ENCODE results near the gene USF3. TPM values are rescaled to one million over a fixed set of nuclear protein-coding genes. Genes with fewer than 3 reads are reported as not detected.

Gene USF3
- total RNA-seq, 1 experiment from 2014 or later, result 13.5 TPM

GRCh38 chr3:113676261-113676660, 20.2 kb downstream of the USF3 start:
- Histone ChIP-seq H4K20me1 (ENCODE audit: insufficient read depth) (no peaks in the 10 kb centered on the region), H3K27me3 (ENCODE audit: insufficient read depth, low read length) (no peaks in the 10 kb centered on the region), H3K79me2 (ENCODE audit: insufficient read depth, low read length) (no peaks in the 10 kb centered on the region), H3K4me3 (replicated peaks in 1 of 2; ENCODE audit: low read depth in 1 of 2, low read length in 2 of 2) (no peak overlapping the region), H3K9me3 (ENCODE audit: control insufficient read depth in 1 of 2, insufficient read depth in 1 of 2, low read depth in 1 of 2, low read length in 2 of 2) (no peaks in the 10 kb centered on the region), H3K27ac (ENCODE audit: low read depth, low read length) (no peak overlapping the region), H3K4me2 (ENCODE audit: low read length) (no peak overlapping the region), H3K36me3 (ENCODE audit: control insufficient read depth in 1 of 2, insufficient read depth in 2 of 2, low read length in 2 of 2) (no peaks in the 10 kb centered on the region), H3K9me2 (ENCODE audit: insufficient read depth) (no peaks in the 10 kb centered on the region), H3K4me1 (ENCODE audit: control insufficient read depth in 1 of 2, insufficient read depth in 2 of 2, low read length in 2 of 2) (no peaks in the 10 kb centered on the region), H3K9ac (ENCODE audit: low read length) (no peak overlapping the region), H2AFZ (ENCODE audit: low read depth, low read length, poor library complexity, severe bottlenecking) (no peak overlapping the region)
- CTCF ChIA-PET, result no interaction called here
- POLR2A ChIA-PET, result no interaction called here
- BruUV-seq (replicated peaks), result no TSS peak
- TF ChIP-seq ELF1 (IDR thresholded peaks at IDR 0.05; ENCODE audit: borderline replicate concordance, low read depth) (no peak), POLR2AphosphoS5 (IDR thresholded peaks at IDR 0.05; ENCODE audit: low read depth, low read length) (no peak), ZBTB33 (IDR thresholded peaks at IDR 0.05; ENCODE audit: extremely low read depth, insufficient replicate concordance, low read length) (no peak), TCF7L2 (IDR thresholded peaks at IDR 0.05; ENCODE audit: borderline replicate concordance, extremely low read depth, insufficient read depth, insufficient read length) (no peak), RAD21 (IDR thresholded peaks at IDR 0.05; ENCODE audit: low read depth) (no peak), EZH2phosphoT487 (IDR thresholded peaks at IDR 0.05; ENCODE audit: borderline replicate concordance) (no peak), ZFX (IDR thresholded peaks at IDR 0.05) (no peak), POLR2A (IDR thresholded peaks at IDR 0.05; ENCODE audit: borderline replicate concordance, extremely low read depth, insufficient read depth, insufficient read length) (no peak), CBX3 (IDR thresholded peaks at IDR 0.05; ENCODE audit: low read depth) (no peak), ATF3 (IDR thresholded peaks at IDR 0.05) (no peak), CEBPB (IDR thresholded peaks at IDR 0.05; ENCODE audit: low read depth) (no peak), EZH2 (IDR thresholded peaks at IDR 0.05) (no peak), YY1 (IDR thresholded peaks at IDR 0.05; ENCODE audit: extremely low read depth, insufficient replicate concordance, low read depth, low read length) (no peak), CTCF (IDR thresholded peaks at IDR 0.05 in 2 of 3, conservative IDR thresholded peaks at IDR 0.05 in 1 of 3; ENCODE audit: borderline replicate concordance in 1 of 3, insufficient read depth in 1 of 3, low read depth in 2 of 3, low read length in 2 of 3) (no peak), SIN3A (IDR thresholded peaks at IDR 0.05; ENCODE audit: low read depth) (no peak), FOSL1 (IDR thresholded peaks at IDR 0.05; ENCODE audit: low read depth) (no peak), EGR1 (IDR thresholded peaks at IDR 0.05; ENCODE audit: low read depth) (no peak)
- no peak for ATAC-seq
- no peak for DNase-seq (ENCODE audit: low read depth, low spot score)
- intact Hi-C loops (cut with micrococcal nuclease), result no loop called here
- RAD21 ChIA-PET (ENCODE audit: low non-redundant PET in 1 of 2, low total read pairs in 2 of 2, uncharacterized antibody in 2 of 2, unreplicated experiment in 2 of 2), result no interaction called here
